GM23248 (cell line): ENCODE results near the gene ACOX3. TPM values are rescaled to one million over a fixed set of nuclear protein-coding genes. Genes with fewer than 3 reads are reported as not detected.

Experiments used
- DNase-seq: peaks from one replicate; pipeline ENCODE4 v3.0.0-alpha.2; 2015
- H2AFZ ChIP-seq: fragments of 200-600 bp; sonication (generic); 2 replicates; pipeline ENCODE4 v1.6.1; 2016; ENCODE audit warnings: antibody characterized with exemption
- H3F3A ChIP-seq: fragments of 200-600 bp; sonication (generic); 2 replicates; pipeline ENCODE4 v1.6.1; 2016; ENCODE audit warnings: mild to moderate bottlenecking, antibody characterized with exemption, mixed run types; ENCODE audit not compliant: insufficient read depth
- H3K27ac ChIP-seq: fragments of 200-600 bp; sonication (generic); 2 replicates; pipeline ENCODE4 v1.5.1; 2016; ENCODE audit warnings: mild to moderate bottlenecking
- H3K27me3 ChIP-seq: fragments of 200-600 bp; sonication (generic); replicated peaks from 2 replicates; pipeline ENCODE4 v1.6.1; 2016; ENCODE audit warnings: mild to moderate bottlenecking; ENCODE audit not compliant: insufficient read depth
- H3K36me3 ChIP-seq: fragments of 200-600 bp; sonication (generic); 2 replicates; pipeline ENCODE4 v1.6.1; 2016; ENCODE audit warnings: low read depth, mild to moderate bottlenecking
- H3K4me1 ChIP-seq: fragments of 200-600 bp; sonication (generic); 2 replicates; pipeline ENCODE4 v1.6.1; 2016; ENCODE audit warnings: mild to moderate bottlenecking; ENCODE audit not compliant: insufficient read depth
- H3K4me2 ChIP-seq: fragments of 200-600 bp; sonication (generic); one replicate; pipeline ENCODE4 v1.6.1; 2016; ENCODE audit warnings: mild to moderate bottlenecking; ENCODE audit not compliant: unreplicated experiment
- H3K4me3 ChIP-seq: fragments of 200-600 bp; sonication (generic); 2 replicates; pipeline ENCODE4 v1.5.1; 2016; ENCODE audit warnings: mild to moderate bottlenecking
- H3K79me2 ChIP-seq: fragments of 200-600 bp; sonication (generic); 2 replicates; pipeline ENCODE4 v1.6.1; 2016; ENCODE audit warnings: mild to moderate bottlenecking; ENCODE audit not compliant: insufficient read depth
- H3K9ac ChIP-seq: fragments of 200-600 bp; sonication (generic); 2 replicates; pipeline ENCODE4 v1.6.1; 2016; ENCODE audit warnings: mild to moderate bottlenecking
- H3K9me2 ChIP-seq: fragments of 200-600 bp; sonication (generic); 2 replicates; pipeline ENCODE4 v1.6.1; 2016; ENCODE audit warnings: mixed run types, mild to moderate bottlenecking, moderate library complexity; ENCODE audit not compliant: insufficient read depth
- H3K9me3 ChIP-seq: fragments of 200-600 bp; sonication (generic); one replicate; pipeline ENCODE4 v1.6.1; 2017; ENCODE audit warnings: low read depth
- H4K20me1 ChIP-seq: fragments of 200-600 bp; sonication (generic); 2 replicates; pipeline ENCODE4 v1.6.0; 2016; ENCODE audit not compliant: insufficient read depth
- EZH2 ChIP-seq: fragments of 200-600 bp; sonication (generic); IDR thresholded peaks from 2 replicates; pipeline ENCODE4 v1.6.1; 2018; ENCODE audit warnings: antibody characterized with exemption, mild to moderate bottlenecking; ENCODE audit not compliant: insufficient read depth, poor library complexity, severe bottlenecking
- EZH2phosphoT487 ChIP-seq: fragments of 200-600 bp; sonication (generic); IDR thresholded peaks from 2 replicates; pipeline ENCODE4 v1.6.1; 2018; ENCODE audit warnings: antibody characterized with exemption, moderate library complexity, mild to moderate bottlenecking, low read depth; ENCODE audit not compliant: insufficient read depth
- WGBS, 2 experiments: methylation state at CpG; one replicate each; pipeline ENCODE4 v1.1.6; 2015 to 2017; ENCODE audit warnings: low lambda C conversion rate in 2 of 2, low coverage in 1 of 2; ENCODE audit errors: missing lambda C conversion rate in 2 of 2; 5-methylcytosine and 5-hydroxymethylcytosine counted together
- in situ Hi-C: fragments of 300-500 bp; cut with MboI; formaldehyde crosslinking; loops from 2 replicates; pipeline ENCODE4 v1.15.0; 2020
- polyA plus RNA-seq: library from polyadenylated mRNA; unstranded; fragments of >200 nt; fragmentation: Nextera tagmentation; extraction: Ambion mirVana; gene quantifications from 2 replicates; pipeline ENCODE4 v1.2.1, GENCODE V29; 2016
- total RNA-seq: library from RNA; depleted of rRNA; stranded (reverse); fragments of >200 nt; shearing (Covaris generic); gene quantifications from 2 replicates; pipeline ENCODE4 v1.2.3, GENCODE V29; 2014

ACOX3 gene
- total and polyA plus RNA-seq, 2 experiments from 2014 or later, result 24.7 to 33.8 TPM

DNA sequence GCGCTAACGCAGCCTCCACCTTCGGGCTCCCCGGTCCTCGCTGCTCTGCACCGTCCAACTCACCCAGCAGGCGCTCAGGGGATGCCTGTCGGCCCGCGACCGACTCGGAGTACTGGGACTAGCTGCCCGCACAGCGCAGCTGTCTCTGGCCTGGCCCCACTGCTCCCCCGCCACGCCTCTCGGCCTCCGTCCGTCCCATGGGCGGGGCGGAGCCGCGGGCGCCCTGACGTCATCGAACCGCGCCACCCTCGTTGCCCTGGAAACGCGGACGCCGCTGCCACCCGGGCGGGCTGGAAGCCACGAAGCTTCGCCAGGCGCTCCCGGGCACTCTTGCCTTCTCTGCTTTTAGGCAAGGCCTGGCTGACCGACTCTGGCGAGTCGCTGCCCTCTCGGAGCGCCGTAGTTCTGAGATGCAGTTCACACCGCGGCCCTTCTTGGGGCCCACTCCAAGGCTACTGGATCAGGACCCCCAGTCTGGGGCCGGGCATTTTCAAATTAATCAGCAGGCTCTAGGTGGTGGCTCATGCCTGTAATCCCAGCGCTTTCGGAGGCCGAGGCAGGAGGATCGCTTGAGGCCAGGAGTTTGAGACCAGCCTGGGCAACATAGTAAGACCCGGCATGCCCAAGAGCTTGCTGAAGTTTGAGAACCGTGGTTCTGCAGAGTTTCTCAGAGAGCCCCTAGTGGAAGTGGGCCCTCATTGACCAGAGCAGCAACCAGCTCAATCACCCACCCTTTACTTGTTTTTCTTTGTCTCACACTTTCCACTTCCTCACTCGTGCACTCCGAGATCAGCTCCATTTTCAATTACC is 12.0 kb downstream of the ACOX3 start:
- 1 to 4% methylated on average over 39 to 46 of the region's 56 CpGs for WGBS, 2 experiments
- Histone ChIP-seq H3K4me3 (peak overlapping the region; percentile 74), H4K20me1 (no peaks in the 10 kb centered on the region), H3K9ac (peak overlapping the region; percentile 82), H3K4me1 (peaks cover 7% of the 10 kb centered on the region; the same call in 1 of the 2 replicates), H3K9me2 (no peaks in the 10 kb centered on the region), H3K9me3 (no peaks in the 10 kb centered on the region), H3F3A (no peaks in the 10 kb centered on the region), H3K36me3 (no peaks in the 10 kb centered on the region), H3K27ac (peak overlapping the region; percentile 43), H2AFZ (peak overlapping the region; percentile 89), H3K79me2 (peaks cover 26% of the 10 kb centered on the region), H3K27me3 (no peaks in the 10 kb centered on the region), H3K4me2 (peak overlapping the region; percentile 88)
- peak; percentile 93 for DNase-seq
- TF ChIP-seq EZH2 (no peak), EZH2phosphoT487 (no peak)
- in situ Hi-C loops, result no loop called here

DNA sequence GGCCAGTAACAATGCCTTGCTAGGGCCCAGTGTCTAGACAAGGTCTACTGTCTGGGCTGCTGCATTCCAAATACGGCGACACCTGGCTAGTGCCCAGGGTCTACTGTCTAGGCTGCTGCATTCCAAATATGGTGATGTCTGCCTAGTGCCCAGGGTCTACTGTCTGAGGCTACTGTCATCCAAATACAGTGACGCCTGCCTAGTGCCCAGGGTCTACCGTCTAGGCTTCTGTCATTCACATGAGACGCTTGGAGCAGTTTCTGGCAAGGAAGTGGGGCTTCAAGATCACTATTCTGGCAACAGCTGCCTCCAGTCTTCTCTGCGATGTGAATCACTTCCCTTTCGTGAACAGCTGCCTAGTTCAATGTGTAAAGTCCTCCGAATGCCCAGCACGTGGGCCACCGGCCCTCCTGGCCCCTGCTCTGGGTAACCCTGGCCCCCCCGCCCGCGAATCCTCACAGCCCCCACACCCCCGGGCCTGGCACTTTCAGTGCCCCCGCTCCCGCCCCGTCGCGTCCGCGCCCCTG is 12.7 kb downstream of the ACOX3 start:
- DNase-seq, result peak; percentile 70

DNA sequence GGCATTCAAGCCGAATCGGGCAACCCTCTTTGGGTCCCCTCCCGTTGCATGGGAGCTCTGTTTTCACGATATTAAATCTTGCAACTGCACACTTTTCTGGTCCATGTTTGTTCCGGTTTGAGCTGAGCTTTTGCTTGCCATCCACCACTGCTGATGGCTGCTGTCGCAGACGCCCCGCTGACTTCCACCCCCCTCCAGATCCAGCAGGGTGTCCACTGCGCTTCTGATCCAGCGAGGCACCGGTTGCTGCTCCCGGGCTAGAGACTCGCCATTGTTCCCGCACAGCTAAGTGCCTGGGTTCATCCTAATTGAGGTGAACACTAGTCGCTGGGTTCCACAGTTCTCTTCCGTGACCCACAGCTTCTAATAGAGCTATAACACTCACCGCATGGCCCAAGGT is 13.3 kb downstream of the ACOX3 start:
- in situ Hi-C loops, result no loop called here
- H3K36me3 ChIP-seq, result no peaks in the 10 kb centered on the region
- no peaks in the 10 kb centered on the region for H3K27me3 ChIP-seq
- WGBS, 2 experiments, result 59 to 60% methylated on average over 17 of the region's 17 CpGs
- H3K27ac ChIP-seq, result no peak overlapping the region
- TF ChIP-seq EZH2phosphoT487 (no peak), EZH2 (no peak)
- peak overlapping the region; percentile 64 for H3K4me2 ChIP-seq
- no peaks in the 10 kb centered on the region for H3F3A ChIP-seq
- H3K9ac ChIP-seq, result peak overlapping the region; percentile 82
- H3K9me2 ChIP-seq, result no peaks in the 10 kb centered on the region
- H3K79me2 ChIP-seq, result peaks cover 26% of the 10 kb centered on the region
- peak overlapping the region; percentile 74 for H3K4me3 ChIP-seq
- H3K9me3 ChIP-seq, result no peaks in the 10 kb centered on the region
- H4K20me1 ChIP-seq, result no peaks in the 10 kb centered on the region
- H3K4me1 ChIP-seq, result peaks cover 7% of the 10 kb centered on the region; the same call in 1 of the 2 replicates
- H2AFZ ChIP-seq, result no peak overlapping the region
- no peak for DNase-seq

More for the DNA sequence above, 12.7 kb downstream of the ACOX3 start:
- no peaks in the 10 kb centered on the region for H3F3A ChIP-seq
- WGBS, 2 experiments, result 1 to 3% methylated on average over 10 to 21 of the region's 21 CpGs
- H3K9ac ChIP-seq, result peak overlapping the region; percentile 82
- H3K27ac ChIP-seq, result peak overlapping the region; percentile 43
- TF ChIP-seq EZH2 (no peak), EZH2phosphoT487 (no peak)
- H3K36me3 ChIP-seq, result no peaks in the 10 kb centered on the region
- in situ Hi-C loops, result no loop called here
- peaks cover 7% of the 10 kb centered on the region; the same call in 1 of the 2 replicates for H3K4me1 ChIP-seq
- H3K79me2 ChIP-seq, result peaks cover 26% of the 10 kb centered on the region
- peak overlapping the region; percentile 64 for H3K4me2 ChIP-seq
- peak overlapping the region; percentile 89 for H2AFZ ChIP-seq
- H3K27me3 ChIP-seq, result no peaks in the 10 kb centered on the region
- peak overlapping the region; percentile 74 for H3K4me3 ChIP-seq
- no peaks in the 10 kb centered on the region for H3K9me3 ChIP-seq
- H3K9me2 ChIP-seq, result no peaks in the 10 kb centered on the region
- H4K20me1 ChIP-seq, result no peaks in the 10 kb centered on the region

- Histone ChIP-seq H3K4me3 (no peak overlapping the region), H3K4me1 (peaks cover 10% of the 10 kb centered on the region; the same call in 1 of the 2 replicates), H3K9ac (no peak overlapping the region), H4K20me1 (peaks cover under 1% of the 10 kb centered on the region; the same call in 1 of the 2 replicates), H3K27ac (no peak overlapping the region), H3K36me3 (no peaks in the 10 kb centered on the region), H3K27me3 (no peaks in the 10 kb centered on the region), H3F3A (no peaks in the 10 kb centered on the region), H3K9me2 (no peaks in the 10 kb centered on the region), H3K4me2 (no peak overlapping the region), H3K9me3 (no peaks in the 10 kb centered on the region), H2AFZ (no peak overlapping the region), H3K79me2 (peaks cover 37% of the 10 kb centered on the region)
- in situ Hi-C loops, result no loop called here
- DNase-seq, result no peak
- TF ChIP-seq EZH2phosphoT487 (no peak), EZH2 (no peak)
- 85 to 92% methylated on average over 5 of the region's 5 CpGs for WGBS, 2 experiments
Measured at GRCh38 chr4:8422786-8423185, 17.7 kb downstream of the ACOX3 start.
